Mesothelial cell of epicardium (in vitro differentiated cells): Measurements from ENCODE around the gene TSFM. TPM values are rescaled to one million over a fixed set of nuclear protein-coding genes. Genes with fewer than 3 reads are reported as not detected.

Source experiments
- DNase-seq, 2 experiments: peaks; one replicate each; pipeline ENCODE4 v3.0.0; 2021; ENCODE audit warnings: low spot score in 2 of 2; ENCODE audit not compliant: unreplicated experiment in 2 of 2
- H3K27ac Mint-ChIP-seq: 2 replicates; pipeline ENCODE4 v1.8.0; 2021; ENCODE audit warnings: mixed read lengths
- H3K27me3 Mint-ChIP-seq: 2 replicates; pipeline ENCODE4 v1.8.0; 2021; ENCODE audit warnings: low read depth, mixed read lengths
- H3K36me3 Mint-ChIP-seq: 2 replicates; pipeline ENCODE4 v1.8.0; 2021; ENCODE audit warnings: mixed read lengths
- H3K4me1 Mint-ChIP-seq: 2 replicates; pipeline ENCODE4 v1.8.0; 2021; ENCODE audit warnings: mixed read lengths
- H3K4me3 Mint-ChIP-seq: 2 replicates; pipeline ENCODE4 v1.8.0; 2021; ENCODE audit warnings: mild to moderate bottlenecking, moderate library complexity, mixed read lengths
- H3K9me3 Mint-ChIP-seq: 2 replicates; pipeline ENCODE4 v1.8.0; 2021; ENCODE audit warnings: mixed read lengths
- CTCF ChIP-seq: fragments of 200-600 bp; sonication (generic); IDR thresholded peaks from one replicate; pipeline ENCODE4 v1.5.0; 2021; ENCODE audit warnings: antibody characterized with exemption; ENCODE audit not compliant: unreplicated experiment
- microRNA-seq: library from miRNA; unstranded; fragments of <30 nt; microRNA quantifications from one replicate; pipeline ENCODE4 v1.2.0, GENCODE V29; 2021; ENCODE audit warnings: inconsistent platforms, mixed read lengths
- total RNA-seq: library from RNA; stranded (reverse); gene quantifications from 3 replicates; pipeline ENCODE4 v1.2.1, GENCODE V29; 2021

TSFM gene
- total RNA-seq, 1 donor from 2014 or later = 23.4 TPM

DNA sequence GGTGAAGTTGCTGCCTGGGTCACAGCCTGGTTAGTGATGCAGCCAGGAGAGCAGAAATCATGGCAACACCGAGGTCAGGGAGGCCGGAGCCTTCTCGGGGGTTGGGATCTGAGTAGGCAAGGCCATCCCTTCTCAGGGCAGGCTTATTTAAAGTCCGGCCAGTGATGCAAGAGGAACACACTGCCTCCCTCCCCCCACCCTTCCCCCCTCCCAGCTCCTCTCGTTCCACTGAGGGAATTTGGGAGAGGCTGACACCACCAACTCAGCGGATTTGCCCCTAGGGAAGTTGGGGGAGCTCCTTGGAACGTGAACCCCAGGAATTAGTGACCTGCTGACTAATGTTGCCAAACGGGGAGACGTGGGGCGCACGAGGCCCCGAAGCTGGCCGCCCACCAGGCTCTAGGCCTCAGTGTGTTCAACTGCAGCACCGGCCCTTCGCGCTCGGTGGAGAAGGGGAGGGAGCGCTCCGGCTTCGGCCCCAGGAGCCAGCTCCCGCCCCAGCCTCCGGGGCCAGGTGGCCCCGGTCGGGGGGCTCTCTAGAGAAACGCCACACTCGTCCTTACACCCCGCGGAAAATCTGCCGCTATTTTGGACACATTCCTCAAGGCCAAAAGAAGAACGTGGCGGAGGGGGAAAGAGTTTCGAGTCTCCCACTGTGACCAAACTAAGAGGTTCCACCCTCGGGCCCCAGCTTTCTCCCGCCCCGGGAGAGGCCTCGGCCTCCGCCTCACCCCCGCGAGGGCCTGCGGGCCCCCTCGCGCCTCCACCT, 62.3 kb downstream of the TSFM start:
- Mint-ChIP-seq H3K4me1 (peaks cover 50% of the 10 kb centered on the region), H3K27ac (peak overlapping the region; percentile 83), H3K27me3 (no peaks in the 10 kb centered on the region), H3K9me3 (no peaks in the 10 kb centered on the region), H3K36me3 (no peaks in the 10 kb centered on the region), H3K4me3 (peak overlapping the region; percentile 83)
- no peak for DNase-seq
- no peak for TF ChIP-seq CTCF

GRCh38 chr12:57845478-57846284, 63.1 kb downstream of the TSFM start:
- no peaks in the 10 kb centered on the region for H3K36me3 Mint-ChIP-seq
- H3K27me3 Mint-ChIP-seq = no peaks in the 10 kb centered on the region
- peak; percentile 42 to 73 for DNase-seq
- peak overlapping the region; percentile 87 for H3K27ac Mint-ChIP-seq
- H3K4me3 Mint-ChIP-seq = peak overlapping the region; percentile 83
- peaks cover 42% of the 10 kb centered on the region for H3K4me1 Mint-ChIP-seq
- no peaks in the 10 kb centered on the region for H3K9me3 Mint-ChIP-seq
- no peak for TF ChIP-seq CTCF

DNA sequence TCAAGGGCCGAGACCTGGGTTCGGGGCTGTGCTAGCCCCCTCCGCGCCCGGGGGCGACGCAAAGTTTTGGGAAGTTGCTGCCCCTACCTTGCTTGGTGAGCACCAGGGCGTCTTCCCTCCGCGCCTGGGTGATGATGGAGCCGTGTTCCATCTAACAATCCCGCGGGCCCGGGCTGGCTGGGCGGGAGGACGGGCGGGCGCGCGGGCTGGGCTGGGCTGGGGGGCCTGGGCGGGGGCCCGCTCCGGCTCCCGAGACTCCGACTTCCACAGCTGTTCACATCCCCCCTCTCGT, 63.6 kb downstream of the TSFM start:
- H3K27me3 Mint-ChIP-seq = no peaks in the 10 kb centered on the region

DNA sequence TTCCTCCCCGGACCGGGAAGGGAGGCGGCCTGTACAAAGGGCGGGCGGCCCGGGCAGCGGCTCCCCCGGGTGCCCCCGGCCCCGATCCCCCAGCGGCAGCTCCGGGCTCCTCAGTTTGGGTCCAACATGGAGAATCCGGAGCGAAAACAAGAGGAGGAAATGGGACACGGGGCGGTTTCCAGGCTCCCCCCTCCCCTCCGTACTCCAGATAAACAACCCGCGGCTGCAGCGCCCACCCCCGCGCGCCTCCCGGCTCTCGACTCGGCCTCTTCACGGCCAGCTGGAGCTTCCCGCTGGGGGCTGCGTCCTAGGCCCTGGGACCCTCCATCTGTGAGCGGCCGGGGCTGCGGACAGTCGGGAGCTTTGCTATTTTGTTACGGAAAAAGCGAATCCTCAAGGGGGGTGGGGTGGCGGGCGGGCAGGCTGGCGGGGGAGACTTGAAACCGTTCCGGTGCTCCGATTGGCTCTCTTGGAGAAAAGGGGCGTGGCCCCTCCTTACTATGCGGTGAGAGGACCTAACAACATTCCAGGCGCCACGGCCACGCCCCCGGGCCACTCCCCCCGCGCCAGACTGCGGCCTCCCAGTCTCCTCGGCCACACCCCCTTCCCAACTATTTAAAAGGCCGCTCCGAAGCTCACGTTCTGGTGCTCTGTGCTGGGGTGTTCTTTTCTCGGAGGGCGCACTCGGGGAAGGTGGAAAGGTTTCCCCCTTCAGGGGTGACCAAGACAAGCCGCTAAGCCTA, 64.2 kb downstream of the TSFM start, which contains the start of gene CTDSP2:
TSS of gene CTDSP2 (minus strand) at position 153 of the 743 bp plus-strand sequence. CDS start 294 bp downstream, outside the sequence.
- DNase-seq = peak; percentile 99
- Mint-ChIP-seq H3K27me3 (no peaks in the 10 kb centered on the region), H3K36me3 (no peaks in the 10 kb centered on the region), H3K9me3 (no peaks in the 10 kb centered on the region), H3K27ac (peak within 1 kb of the TSS; percentile 96), H3K4me3 (peak within 1 kb of the TSS; percentile 83), H3K4me1 (peaks cover 39% of the 10 kb centered on the region)
- TF ChIP-seq CTCF = no peak

More for the DNA sequence above, 63.6 kb downstream of the TSFM start:
- no peaks in the 10 kb centered on the region for H3K36me3 Mint-ChIP-seq
- no peaks in the 10 kb centered on the region for H3K9me3 Mint-ChIP-seq
- H3K4me3 Mint-ChIP-seq = peak overlapping the region; percentile 83
- DNase-seq = no peak
- H3K27ac Mint-ChIP-seq = peak overlapping the region; percentile 87
- H3K4me1 Mint-ChIP-seq = peaks cover 39% of the 10 kb centered on the region
- no peak for TF ChIP-seq CTCF

Small RNA genes lying within 50 kb of the gene (microRNA-seq; reads per million reads assigned to microRNA genes)
- 364 reads per million, percentile 72 among the genes with 10 or more reads in this experiment for gene MIR26A2
- not detected for gene MIR6759

Other genes with a start within 250 kb of the TSFM start
- 102 to 103 TPM (median 102 TPM) in 3 replicates for gene DCTN2, start 235.6 kb upstream of the TSFM start, total RNA-seq
- 0.40 to 0.69 TPM (median 0.59 TPM) in 3 replicates for gene KIF5A, start 232.7 kb upstream of the TSFM start, total RNA-seq
- 23.4 to 24.2 TPM (median 23.7 TPM) in 3 replicates for gene PIP4K2C, start 191.6 kb upstream of the TSFM start, total RNA-seq
- 88.3 to 93.6 TPM (median 90.0 TPM) in 3 replicates for gene DTX3, start 178.0 kb upstream of the TSFM start, total RNA-seq
- 60.4 to 65.0 TPM (median 62.4 TPM) in 3 replicates for gene ARHGEF25, start 171.4 kb upstream of the TSFM start, total RNA-seq
- gene B4GALNT1, start 149.6 kb upstream of the TSFM start, total RNA-seq = 0.34 to 0.78 TPM (median 0.35 TPM) in 3 replicates
- 160 to 167 TPM (median 166 TPM) in 3 replicates for gene OS9, start 88.7 kb upstream of the TSFM start, total RNA-seq
- 2.0 to 2.8 TPM (median 2.2 TPM) in 3 replicates for gene AGAP2, start 44.0 kb upstream of the TSFM start, total RNA-seq
- gene TSPAN31, start 37.7 kb upstream of the TSFM start, total RNA-seq = 33.2 to 35.2 TPM (median 34.6 TPM) in 3 replicates
- gene CDK4, start 30.5 kb upstream of the TSFM start, total RNA-seq = 171 to 177 TPM (median 175 TPM) in 3 replicates
- gene MARCHF9, start 27.7 kb upstream of the TSFM start, total RNA-seq = 11.0 to 13.2 TPM (median 12.7 TPM) in 3 replicates
- gene CYP27B1, start 15.7 kb upstream of the TSFM start, total RNA-seq = 3.3 to 4.7 TPM (median 4.0 TPM) in 3 replicates
- gene METTL1, start 10.7 kb upstream of the TSFM start, total RNA-seq = 31.3 to 32.3 TPM (median 32.1 TPM) in 3 replicates
- gene EEF1AKMT3, start 10.2 kb upstream of the TSFM start, total RNA-seq = 8.7 to 10.5 TPM (median 10.5 TPM) in 3 replicates
- 4.0 to 5.3 TPM (median 4.7 TPM) in 3 replicates for gene AVIL, start 35.9 kb downstream of the TSFM start, total RNA-seq
- gene CTDSP2, start 63.9 kb downstream of the TSFM start, total RNA-seq = 210 to 218 TPM (median 216 TPM) in 3 replicates
- 4.5 to 5.5 TPM (median 4.8 TPM) in 3 replicates for gene ATP23, start 158.8 kb downstream of the TSFM start, total RNA-seq